ENCODE results near the gene ANGPTL7. TPM values are rescaled to one million over a fixed set of nuclear protein-coding genes. Genes with fewer than 3 reads are reported as not detected.

ANGPTL7 gene
- total RNA-seq, 3 donors from 2014 or later = not detected

DNA sequence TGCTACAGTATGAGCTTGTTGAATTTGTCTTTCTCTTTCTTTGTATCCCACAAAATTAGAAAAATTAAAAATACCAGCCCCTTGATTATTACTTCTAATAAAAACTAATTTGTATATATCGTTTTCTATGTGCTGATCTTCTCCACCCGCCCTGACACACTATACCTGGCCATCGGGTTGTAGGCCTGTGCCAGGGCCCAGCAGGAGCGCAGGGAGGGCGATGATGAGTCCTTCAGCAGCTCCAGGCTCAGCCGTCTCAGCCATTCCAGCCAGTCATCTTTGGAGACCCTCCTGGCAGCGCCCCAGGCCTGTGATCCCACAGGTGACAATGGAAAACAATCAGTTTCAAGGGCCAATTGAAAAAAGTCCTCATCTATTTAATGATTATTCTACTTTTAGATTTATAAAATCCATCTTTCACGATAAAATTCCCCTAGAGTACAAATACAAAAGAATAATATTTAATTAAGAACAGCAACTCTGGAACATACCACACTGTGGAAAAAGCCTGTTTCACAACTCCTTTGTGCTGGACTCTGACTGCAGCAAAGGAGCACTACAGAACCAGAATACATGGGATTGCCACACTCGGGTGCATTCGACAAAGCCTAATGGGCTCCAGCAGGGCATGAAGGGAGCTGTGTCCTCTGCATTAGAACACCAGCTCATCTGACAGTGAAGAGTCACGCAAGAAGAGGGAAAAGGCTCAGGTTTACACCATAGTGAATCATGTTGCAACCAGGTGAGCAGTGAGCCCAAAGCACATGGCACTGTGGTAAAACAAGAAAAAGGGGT is 15.4 kb downstream of the ANGPTL7 start:
- H3K27me3 Mint-ChIP-seq (ENCODE audit: low read depth) = no peaks in the 10 kb centered on the region
- DNase-seq (no peak), ATAC-seq (no peak)
- no peaks in the 10 kb centered on the region for H3K9me3 Mint-ChIP-seq
- H3K4me3 Mint-ChIP-seq = no peak overlapping the region
- H3K36me3 Mint-ChIP-seq (ENCODE audit: insufficient read depth) = peaks cover 36% of the 10 kb centered on the region
- H3K4me1 Mint-ChIP-seq (ENCODE audit: low read depth) = no peaks in the 10 kb centered on the region

DNA sequence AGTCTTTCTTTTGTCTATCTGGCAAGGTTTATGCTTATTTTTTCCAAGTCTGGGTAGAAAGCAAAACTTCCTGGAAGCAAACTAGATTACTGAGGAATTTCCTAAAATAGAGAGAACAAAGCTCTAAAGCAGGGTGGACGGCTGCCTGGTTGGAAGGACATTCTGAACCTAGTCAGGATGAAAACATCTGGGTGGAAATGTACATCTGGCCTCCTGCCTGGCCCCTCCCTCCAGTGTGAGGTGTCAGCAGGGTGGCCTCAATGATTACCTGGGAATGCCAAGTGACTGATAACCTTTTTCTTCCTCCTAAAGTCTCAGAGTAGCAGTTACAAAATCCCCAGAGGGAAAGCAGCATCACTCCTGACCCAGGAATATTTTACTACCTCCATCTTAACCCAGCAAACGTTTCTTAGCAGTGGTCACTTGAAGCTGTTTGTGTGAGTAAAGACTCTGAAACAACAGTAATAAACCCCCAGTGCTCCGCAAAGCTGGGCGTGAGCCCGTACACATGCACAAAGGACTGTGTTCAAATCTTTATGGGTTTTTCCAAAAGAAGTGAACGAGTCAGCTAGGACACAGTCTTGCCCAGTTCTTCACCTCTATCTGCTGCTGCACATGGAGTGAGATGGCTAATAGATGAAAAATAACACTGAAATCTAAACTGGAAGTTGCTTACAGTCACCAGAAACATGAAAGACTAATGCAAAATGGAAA is 18.9 kb downstream of the ANGPTL7 start:
- DNase-seq (no peak), ATAC-seq (no peak)
- Mint-ChIP-seq H3K4me1 (ENCODE audit: low read depth) (no peaks in the 10 kb centered on the region), H3K36me3 (ENCODE audit: insufficient read depth) (peaks cover 51% of the 10 kb centered on the region), H3K4me3 (no peak overlapping the region), H3K9me3 (no peaks in the 10 kb centered on the region), H3K27me3 (ENCODE audit: low read depth) (no peaks in the 10 kb centered on the region)

GRCh38 chr1:11211461-11211860 is 22.3 kb downstream of the ANGPTL7 start:
- Mint-ChIP-seq H3K4me1 (ENCODE audit: low read depth) (no peaks in the 10 kb centered on the region), H3K27me3 (ENCODE audit: low read depth) (no peaks in the 10 kb centered on the region), H3K9me3 (no peaks in the 10 kb centered on the region), H3K36me3 (ENCODE audit: insufficient read depth) (peaks cover 56% of the 10 kb centered on the region), H3K4me3 (no peak overlapping the region)
- no peak for DNase-seq
- no peak for ATAC-seq

- Mint-ChIP-seq H3K36me3 (ENCODE audit: insufficient read depth) (peaks cover 57% of the 10 kb centered on the region), H3K4me1 (ENCODE audit: low read depth) (no peaks in the 10 kb centered on the region), H3K27me3 (ENCODE audit: low read depth) (no peaks in the 10 kb centered on the region), H3K9me3 (no peaks in the 10 kb centered on the region), H3K4me3 (no peak overlapping the region)
- ATAC-seq = no peak
- DNase-seq = no peak
Measured at GRCh38 chr1:11211925-11212587, 22.9 kb downstream of the ANGPTL7 start.

DNA sequence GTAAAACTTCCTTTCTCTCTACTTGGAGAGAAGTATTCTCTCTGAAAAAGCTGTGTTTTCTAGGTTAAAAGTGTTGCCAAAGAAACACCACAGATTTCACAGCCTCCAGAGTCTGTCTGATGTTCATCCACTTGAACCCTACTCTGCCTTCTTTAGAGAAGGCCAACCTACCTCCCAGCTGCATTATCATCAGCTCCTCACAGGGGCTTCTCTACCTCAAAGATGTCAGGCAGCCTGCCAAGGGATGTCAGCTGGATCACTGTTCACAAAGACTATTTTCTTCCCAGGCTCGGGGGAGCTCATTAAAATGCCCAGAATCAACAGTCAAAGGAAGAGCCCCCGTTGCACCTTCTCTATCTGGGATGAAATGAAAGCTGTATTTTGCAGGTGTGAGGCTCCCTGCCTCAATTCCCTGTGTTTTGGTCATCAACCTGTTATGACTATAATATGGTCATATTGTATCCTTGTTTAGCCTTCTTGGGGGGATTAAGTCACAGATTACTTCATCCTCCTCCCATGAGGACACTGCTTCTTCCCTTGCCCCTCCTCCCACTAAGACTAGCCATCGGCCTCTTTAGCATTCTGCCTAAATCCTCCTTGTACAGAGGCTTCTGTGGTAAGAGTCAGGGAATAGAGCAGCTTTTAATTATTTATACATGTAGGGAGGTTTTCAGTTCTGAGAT is 25.7 kb downstream of the ANGPTL7 start:
- DNase-seq = no peak
- Mint-ChIP-seq H3K36me3 (ENCODE audit: insufficient read depth) (peaks cover 57% of the 10 kb centered on the region), H3K4me1 (ENCODE audit: low read depth) (no peaks in the 10 kb centered on the region), H3K27me3 (ENCODE audit: low read depth) (no peaks in the 10 kb centered on the region), H3K9me3 (no peaks in the 10 kb centered on the region), H3K4me3 (no peak overlapping the region)
- no peak for ATAC-seq

GRCh38 chr1:11215381-11216005 is 26.3 kb downstream of the ANGPTL7 start:
- no peak overlapping the region for H3K4me3 Mint-ChIP-seq
- H3K9me3 Mint-ChIP-seq = no peaks in the 10 kb centered on the region
- no peaks in the 10 kb centered on the region for H3K27me3 Mint-ChIP-seq (ENCODE audit: low read depth)
- H3K36me3 Mint-ChIP-seq (ENCODE audit: insufficient read depth) = peaks cover 58% of the 10 kb centered on the region
- ATAC-seq (no peak), DNase-seq (no peak)
- no peaks in the 10 kb centered on the region for H3K4me1 Mint-ChIP-seq (ENCODE audit: low read depth)

DNA sequence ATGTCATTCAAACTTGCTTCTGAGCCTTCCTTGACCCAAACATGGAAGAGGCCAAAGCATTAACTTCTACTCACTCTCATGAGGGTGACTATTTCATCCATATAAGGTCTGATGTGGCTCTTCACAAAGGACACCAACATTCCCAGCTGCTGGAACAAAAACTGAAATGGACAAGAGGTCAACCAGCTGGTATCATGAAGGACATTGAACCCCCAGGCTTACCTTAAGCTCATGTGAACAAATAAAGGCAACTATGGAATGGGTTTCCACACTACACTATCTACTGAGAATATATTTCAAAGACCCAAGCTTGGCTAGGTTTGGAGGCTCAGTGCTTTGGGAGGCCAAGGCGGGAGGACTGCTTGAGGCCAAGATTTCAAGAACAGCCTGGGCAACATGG is 26.9 kb downstream of the ANGPTL7 start:
- Mint-ChIP-seq H3K4me1 (ENCODE audit: low read depth) (no peaks in the 10 kb centered on the region), H3K9me3 (no peaks in the 10 kb centered on the region), H3K36me3 (ENCODE audit: insufficient read depth) (peaks cover 56% of the 10 kb centered on the region), H3K4me3 (no peak overlapping the region), H3K27me3 (ENCODE audit: low read depth) (no peaks in the 10 kb centered on the region)
- ATAC-seq = no peak
- DNase-seq = no peak

GRCh38 chr1:11227106-11228077 is 38.2 kb downstream of the ANGPTL7 start:
- H3K36me3 Mint-ChIP-seq (ENCODE audit: insufficient read depth) = peaks cover 46% of the 10 kb centered on the region
- no peaks in the 10 kb centered on the region for H3K9me3 Mint-ChIP-seq
- no peaks in the 10 kb centered on the region for H3K27me3 Mint-ChIP-seq (ENCODE audit: low read depth)
- no peak for DNase-seq
- ATAC-seq = no peak
- peaks cover 12% of the 10 kb centered on the region for H3K4me1 Mint-ChIP-seq (ENCODE audit: low read depth)
- no peak overlapping the region for H3K4me3 Mint-ChIP-seq

GRCh38 chr1:11229203-11229602 is 40.0 kb downstream of the ANGPTL7 start:
- DNase-seq = no peak
- Mint-ChIP-seq H3K36me3 (ENCODE audit: insufficient read depth) (peaks cover 53% of the 10 kb centered on the region), H3K4me3 (no peak overlapping the region), H3K4me1 (ENCODE audit: low read depth) (peaks cover 12% of the 10 kb centered on the region), H3K27me3 (ENCODE audit: low read depth) (no peaks in the 10 kb centered on the region), H3K9me3 (no peaks in the 10 kb centered on the region)
- no peak for ATAC-seq

DNA sequence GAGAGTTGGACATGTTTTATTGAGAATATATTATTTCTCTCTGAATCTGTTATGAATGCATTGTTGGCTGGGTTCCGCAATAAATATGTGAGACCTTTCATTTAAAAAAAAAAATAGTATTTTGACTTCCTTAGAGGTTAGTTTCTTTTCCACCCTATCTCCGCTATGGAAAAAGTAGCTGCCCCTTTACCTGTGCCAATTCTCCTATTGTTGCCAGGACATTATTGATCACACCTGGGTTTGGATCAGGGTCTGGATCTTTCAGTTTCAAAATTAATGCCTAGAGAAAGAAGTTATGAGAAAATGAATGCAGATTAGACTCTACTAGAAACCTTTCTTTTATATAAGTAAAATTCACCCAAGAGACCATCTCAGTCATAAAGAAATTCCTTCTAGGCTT is 44.1 kb downstream of the ANGPTL7 start:
- Mint-ChIP-seq H3K36me3 (ENCODE audit: insufficient read depth) (peaks cover 53% of the 10 kb centered on the region), H3K4me3 (no peak overlapping the region), H3K9me3 (no peaks in the 10 kb centered on the region), H3K4me1 (ENCODE audit: low read depth) (peaks cover 3% of the 10 kb centered on the region), H3K27me3 (ENCODE audit: low read depth) (no peaks in the 10 kb centered on the region)
- ATAC-seq (no peak), DNase-seq (no peak)

- no peaks in the 10 kb centered on the region for H3K27me3 Mint-ChIP-seq (ENCODE audit: low read depth)
- H3K9me3 Mint-ChIP-seq = no peaks in the 10 kb centered on the region
- H3K4me1 Mint-ChIP-seq (ENCODE audit: low read depth) = peaks cover 6% of the 10 kb centered on the region
- H3K4me3 Mint-ChIP-seq = no peak overlapping the region
- DNase-seq (no peak), ATAC-seq (no peak)
- peaks cover 47% of the 10 kb centered on the region for H3K36me3 Mint-ChIP-seq (ENCODE audit: insufficient read depth)
Measured at GRCh38 chr1:11237356-11237755, 48.2 kb downstream of the ANGPTL7 start.

- ATAC-seq = no peak
- Mint-ChIP-seq H3K27me3 (ENCODE audit: low read depth) (no peaks in the 10 kb centered on the region), H3K4me3 (no peak overlapping the region), H3K4me1 (ENCODE audit: low read depth) (peaks cover 6% of the 10 kb centered on the region), H3K9me3 (no peaks in the 10 kb centered on the region), H3K36me3 (ENCODE audit: insufficient read depth) (peaks cover 46% of the 10 kb centered on the region)
- no peak for DNase-seq
Measured at GRCh38 chr1:11238311-11238710, 49.2 kb downstream of the ANGPTL7 start.

DNA sequence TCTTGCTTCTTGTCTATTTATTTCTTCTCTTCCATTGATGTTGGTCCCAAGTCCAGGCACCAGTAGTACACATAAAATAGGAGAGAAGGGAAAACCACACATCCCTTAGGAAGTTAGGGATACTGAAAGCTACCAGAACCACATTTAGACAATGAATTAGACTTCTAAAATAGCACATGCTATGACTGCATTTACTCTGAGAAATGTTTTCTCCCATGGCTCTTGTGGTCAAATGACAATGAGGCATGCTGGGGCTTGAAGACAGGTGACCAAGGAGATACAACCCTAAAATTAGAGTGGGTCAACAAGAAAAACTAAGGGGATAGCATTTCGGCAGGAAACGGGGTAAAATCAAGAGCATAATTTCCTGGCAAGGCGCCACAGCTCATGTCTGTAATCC is 56.1 kb downstream of the ANGPTL7 start:
- Mint-ChIP-seq H3K27me3 (ENCODE audit: low read depth) (no peaks in the 10 kb centered on the region), H3K4me1 (ENCODE audit: low read depth) (peaks cover 19% of the 10 kb centered on the region), H3K4me3 (no peak overlapping the region), H3K9me3 (no peaks in the 10 kb centered on the region), H3K36me3 (ENCODE audit: insufficient read depth) (peaks cover 19% of the 10 kb centered on the region)
- ATAC-seq (no peak), DNase-seq (no peak)

All from activated T-cell treated with anti-CD3 and anti-CD28 coated beads, Interleukin-2, amount 50 U/mL, for 4 hours (primary cell).